Pons (tissue), 1 donor: Measurements from ENCODE around the gene USH2A.

Source experiments
- DNase-seq: peaks from one replicate; pipeline ENCODE4 v3.0.0-alpha.2; 2016; ENCODE audit warnings: low spot score

Gene USH2A

DNA sequence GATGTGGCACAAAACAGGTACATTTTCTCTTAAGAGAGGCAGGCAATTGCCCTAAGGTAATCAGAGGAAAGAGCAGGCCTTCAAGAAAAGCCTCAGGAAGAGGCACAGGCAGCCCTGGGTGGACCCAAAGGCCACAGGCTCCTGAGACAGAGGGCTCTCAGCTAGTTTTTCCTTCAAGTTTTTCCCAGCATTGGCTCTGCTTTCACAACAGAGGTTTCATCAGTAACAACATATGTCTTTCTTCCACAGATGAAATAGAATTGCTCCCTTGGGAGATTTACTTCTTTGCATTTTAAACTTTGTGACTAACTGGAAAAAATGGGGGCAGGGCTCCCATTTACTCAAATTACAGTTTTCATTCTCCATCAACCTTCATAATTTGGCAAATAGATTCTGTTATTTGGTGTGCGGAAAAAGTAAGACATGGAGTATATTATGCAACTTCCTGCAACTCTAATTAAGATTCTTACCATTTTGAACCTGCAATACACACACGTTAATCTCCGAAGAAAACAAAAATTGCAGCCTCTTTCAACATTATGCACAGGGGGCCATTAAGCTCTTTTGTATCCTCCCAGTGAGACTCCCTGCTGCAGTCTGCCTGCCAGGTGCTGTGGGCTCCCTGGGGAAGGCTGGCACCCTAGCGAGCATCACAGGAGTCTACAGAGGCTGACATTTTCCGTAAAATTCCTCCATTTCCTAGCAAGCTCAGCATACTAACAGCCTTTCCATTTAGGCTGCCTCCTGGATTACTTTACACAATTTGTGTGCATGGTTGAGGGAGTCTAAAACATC is 282.3 kb downstream of the USH2A start:
- DNase-seq, result no peak

DNA sequence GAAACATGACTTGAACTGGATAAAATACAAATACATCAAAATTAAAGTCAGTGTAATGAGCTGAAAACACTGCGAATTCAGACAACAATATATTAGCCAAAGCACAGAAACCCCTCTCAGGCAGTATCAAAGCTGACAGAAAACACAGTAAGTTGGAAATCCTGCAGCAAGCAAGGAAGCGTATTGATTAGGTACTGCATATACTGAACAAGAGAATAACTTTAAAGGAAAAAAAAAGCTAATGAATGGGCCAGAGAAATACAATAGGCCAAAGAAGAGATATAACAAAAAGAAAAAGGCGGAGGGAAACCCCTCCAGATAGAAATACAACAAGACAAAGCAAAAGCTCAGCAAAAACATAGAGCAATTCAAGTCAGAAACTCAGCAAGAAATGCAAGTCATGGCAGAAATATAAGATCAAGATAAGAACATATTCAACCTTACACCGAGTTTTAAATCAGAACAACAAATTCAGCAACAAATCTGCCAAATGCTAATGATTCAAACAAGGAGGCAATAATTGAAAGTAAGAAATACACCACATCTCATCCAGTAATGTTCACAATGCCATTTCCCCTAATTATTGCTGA is 299.0 kb downstream of the USH2A start:
- DNase-seq, result no peak

- no peak for DNase-seq
Measured at GRCh38 chr1:216123446-216124191, 299.6 kb downstream of the USH2A start.

DNA sequence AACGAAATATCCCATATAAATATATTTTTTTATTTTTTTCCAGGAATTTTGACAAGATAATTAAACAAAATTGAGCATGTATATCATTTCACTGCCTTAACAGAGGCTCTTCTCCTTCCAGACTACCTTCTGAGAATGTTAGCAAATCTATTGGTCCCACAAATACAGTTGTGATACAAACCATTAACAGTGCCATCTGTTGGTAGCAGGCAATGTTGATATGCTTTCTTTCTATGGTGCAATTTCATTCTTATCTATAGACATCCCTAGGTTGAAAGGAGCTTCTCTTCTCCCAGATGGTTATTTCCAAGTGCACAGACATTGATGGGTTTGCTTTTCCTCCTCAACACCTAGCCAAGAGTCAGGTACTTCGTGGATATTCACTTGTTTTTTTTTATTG is 303.6 kb downstream of the USH2A start:
- DNase-seq, result peak; percentile 17

DNA sequence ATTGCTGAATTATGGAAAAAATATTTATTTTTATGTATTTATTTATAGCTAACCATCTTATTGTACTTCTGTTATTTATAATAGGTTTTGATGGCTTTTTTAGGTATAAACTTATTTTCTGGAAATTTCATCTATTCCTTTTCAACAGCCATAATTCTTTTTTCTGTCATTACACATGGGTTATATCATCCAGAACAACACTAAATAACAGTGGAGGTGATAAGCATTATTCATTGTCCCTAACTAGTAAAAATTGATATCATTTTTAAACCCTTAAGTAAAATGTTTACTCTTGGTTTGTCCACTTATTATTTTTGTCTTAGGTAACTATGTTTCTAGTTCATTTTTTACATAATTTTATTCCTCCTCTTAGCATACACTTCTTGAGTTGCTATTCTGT is 309.1 kb downstream of the USH2A start:
- no peak for DNase-seq

DNA sequence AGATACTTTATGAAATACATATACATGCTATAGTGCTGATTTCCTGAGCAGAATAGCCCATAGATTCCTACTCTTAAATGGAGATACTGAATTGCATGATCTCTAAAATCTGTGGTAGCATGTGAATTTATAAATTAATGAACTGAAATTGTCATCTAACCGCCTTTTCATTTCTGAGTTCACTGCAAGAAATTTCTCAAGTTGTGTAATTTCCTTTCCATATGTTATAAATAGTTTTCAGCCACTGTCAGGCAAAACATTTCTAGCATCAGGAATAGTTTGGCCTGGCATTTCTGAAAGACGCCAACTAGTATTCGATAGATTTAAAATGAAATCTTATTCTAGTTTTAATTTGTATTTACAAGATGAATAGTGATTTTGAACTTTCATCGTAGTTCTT is 310.1 kb downstream of the USH2A start:
- no peak for DNase-seq

- DNase-seq, result no peak
Measured at GRCh38 chr1:216111842-216112241, 311.4 kb downstream of the USH2A start.

DNA sequence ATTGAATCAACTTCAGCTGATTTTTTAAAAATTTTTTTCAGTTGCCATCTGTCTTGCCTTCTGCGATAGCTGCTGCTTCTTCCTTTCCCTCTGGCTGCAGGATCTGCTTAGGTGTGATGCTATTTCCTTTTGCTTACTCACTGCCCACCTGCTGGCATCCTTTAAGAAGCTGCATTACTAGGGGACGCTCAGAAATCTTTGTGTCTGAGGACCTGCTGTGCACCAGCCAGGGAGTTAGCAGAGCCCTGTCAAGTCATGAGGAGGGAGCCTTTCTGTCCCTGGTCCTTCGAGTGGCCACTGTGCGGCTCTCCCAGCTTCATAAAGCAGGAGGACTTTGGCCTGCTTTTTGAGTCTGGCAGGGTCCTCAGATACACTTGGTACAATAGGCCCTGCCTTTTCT is 327.8 kb downstream of the USH2A start:
- DNase-seq, result no peak

GRCh38 chr1:216090556-216090955 is 332.7 kb downstream of the USH2A start:
- no peak for DNase-seq

DNA sequence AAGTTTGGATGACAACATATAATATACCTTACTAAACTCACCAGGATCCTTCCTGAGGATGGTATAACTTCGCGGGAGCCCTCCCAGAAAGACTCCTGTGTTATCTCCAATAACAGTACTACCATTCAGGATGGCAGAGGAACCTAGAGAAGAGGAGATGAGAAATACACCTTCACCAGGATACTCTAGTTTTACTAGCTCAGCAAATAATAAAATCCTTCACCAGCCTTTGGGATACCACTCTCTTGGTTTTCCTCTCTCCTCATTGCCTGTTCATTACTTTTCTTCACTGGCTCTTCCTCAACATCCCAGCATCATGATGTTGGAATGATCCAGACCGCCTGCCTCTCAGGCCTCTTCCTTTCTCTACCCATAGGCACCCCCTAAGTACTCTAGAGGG is 336.6 kb downstream of the USH2A start:
- DNase-seq, result no peak

DNA sequence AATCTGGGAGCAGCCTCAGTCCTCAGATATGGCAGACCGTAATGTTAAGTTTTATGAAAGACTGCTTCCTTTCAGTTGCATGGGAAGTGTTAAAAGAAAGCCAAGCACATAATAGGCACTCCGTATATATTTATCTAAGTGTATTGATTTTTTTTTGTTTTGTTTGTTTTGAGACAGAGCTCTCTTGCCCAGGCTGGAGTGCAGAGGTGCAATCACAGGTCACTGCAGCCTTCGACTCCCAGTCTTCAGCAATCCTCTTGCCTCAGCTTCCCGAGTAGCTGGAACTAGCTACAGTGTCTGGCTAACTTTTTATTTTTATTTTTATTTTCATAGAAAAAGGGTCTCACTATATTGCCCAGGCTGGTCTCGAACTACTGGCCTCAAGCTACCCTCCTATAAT is 341.8 kb downstream of the USH2A start:
- DNase-seq, result no peak

GRCh38 chr1:216076751-216077150 is 346.5 kb downstream of the USH2A start:
- DNase-seq, result no peak

- DNase-seq, result no peak
Measured at GRCh38 chr1:216075339-216075738, 347.9 kb downstream of the USH2A start.

GRCh38 chr1:216073793-216074595 is 349.3 kb downstream of the USH2A start:
- no peak for DNase-seq

DNA sequence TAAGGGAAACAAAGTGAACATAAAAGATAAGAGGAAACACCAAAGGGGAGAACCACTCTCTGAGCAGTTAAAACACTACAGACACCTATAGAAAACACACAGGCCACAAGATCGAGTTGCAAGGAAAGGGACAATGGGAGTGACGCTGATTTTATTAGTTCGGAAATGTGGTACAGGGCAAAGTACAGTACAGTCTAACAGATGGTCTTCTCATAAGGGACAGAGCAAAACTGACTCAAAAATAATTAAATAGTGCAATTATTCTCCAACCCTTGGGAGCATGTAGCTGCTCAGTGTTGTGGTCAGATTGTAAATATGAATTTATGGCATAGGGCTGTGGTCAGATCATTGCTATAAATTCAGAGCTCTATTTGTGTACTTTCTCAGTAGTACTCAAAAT is 352.0 kb downstream of the USH2A start:
- no peak for DNase-seq

DNA sequence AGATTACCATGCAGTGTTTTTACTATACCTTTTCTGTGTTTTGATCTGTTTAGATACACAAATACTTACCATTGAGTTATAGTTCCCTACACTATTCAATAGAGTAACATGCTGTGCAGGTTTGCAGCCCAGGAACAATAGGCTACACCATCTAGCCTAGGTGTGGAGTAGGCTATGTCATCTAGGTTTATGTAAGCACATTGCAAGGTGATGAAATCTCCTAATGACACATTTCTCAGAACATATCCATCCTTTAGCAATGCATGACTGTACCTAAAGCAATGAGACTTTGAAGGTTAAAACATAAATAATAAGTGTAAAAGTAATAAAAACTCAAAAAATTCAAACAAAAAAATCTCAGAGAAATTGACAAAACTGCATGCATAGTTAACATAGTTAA is 358.6 kb downstream of the USH2A start:
- DNase-seq, result no peak

GRCh38 chr1:216057947-216058346 is 365.3 kb downstream of the USH2A start:
- DNase-seq, result no peak

DNA sequence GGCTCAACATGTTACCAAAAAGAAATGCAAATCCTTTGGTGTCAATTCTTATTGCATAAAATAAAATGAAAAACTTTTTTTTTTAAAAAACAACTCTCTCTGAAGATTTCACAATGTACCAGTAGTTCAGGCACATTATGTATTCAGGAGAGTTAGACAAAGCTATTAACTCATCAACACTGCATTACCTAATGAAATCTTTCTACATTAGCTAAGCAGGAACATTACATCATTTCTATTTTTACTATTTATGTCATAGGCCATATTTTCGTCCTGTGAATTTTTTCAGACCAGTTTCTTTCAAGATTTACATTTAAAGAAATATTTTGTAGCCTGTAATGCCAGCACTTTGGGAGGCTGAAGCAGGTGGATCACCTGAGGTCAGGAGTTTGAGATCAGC is 366.2 kb downstream of the USH2A start:
- DNase-seq, result no peak

DNA sequence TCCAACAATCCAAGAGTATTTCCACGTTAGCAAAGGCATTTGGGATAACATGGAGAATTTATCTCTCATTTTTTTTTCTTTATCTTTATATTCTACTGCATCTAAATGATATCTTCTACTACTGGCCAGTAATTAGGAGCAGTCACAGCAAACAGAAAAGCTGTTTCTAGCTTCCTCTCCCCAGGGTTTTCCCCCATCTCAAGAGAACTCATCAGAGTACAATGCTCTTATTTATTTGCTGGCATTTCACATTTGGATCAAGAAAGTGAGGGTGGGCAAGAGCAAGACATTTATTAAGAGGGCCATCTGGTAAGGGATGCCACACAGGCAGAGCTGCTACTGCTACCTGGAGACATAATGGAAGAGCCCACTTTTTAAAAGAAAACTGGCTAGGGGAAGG is 368.2 kb downstream of the USH2A start:
- no peak for DNase-seq

GRCh38 chr1:216054600-216054999 is 368.6 kb downstream of the USH2A start:
- no peak for DNase-seq

- no peak for DNase-seq
Measured at GRCh38 chr1:216051071-216051470, 372.2 kb downstream of the USH2A start.

GRCh38 chr1:216049741-216050430 is 373.4 kb downstream of the USH2A start:
- DNase-seq, result no peak
